B cell (primary cell): Measurements from ENCODE around the gene COG1. TPM values are rescaled to one million over a fixed set of nuclear protein-coding genes. Genes with fewer than 3 reads are reported as not detected.

Experiments used
- ATAC-seq: fragments of 200-7000 bp; cut with Tn5 transposase; one replicate; pipeline ENCODE4 v1.10.0; 2021; ENCODE audit warnings: low read depth, mild to moderate bottlenecking, moderate number of reproducible peaks, moderate library complexity
- CTCF ChIA-PET: fragments of 350-600 bp; sonication (Branson Sonifier 250); formaldehyde crosslinking; loops from one replicate; lab custom pipeline; 2021; ENCODE audit warnings: antibody characterized with exemption, inconsistent platforms; lab: Charles Lee
- POLR2A ChIA-PET: fragments of 350-600 bp; sonication (Branson Sonifier 250); formaldehyde crosslinking; loops from one replicate; lab custom pipeline; 2021; ENCODE audit warnings: antibody characterized with exemption; lab: Charles Lee
- DNase-seq: peaks from one replicate; pipeline ENCODE4 v3.0.0; 2013
- H2AFZ ChIP-seq: 2 replicates; pipeline ENCODE4 v1.6.1; 2012; ENCODE audit warnings: mild to moderate bottlenecking, low read depth, low read length; ENCODE audit not compliant: insufficient read depth, poor library complexity, severe bottlenecking
- H3K27ac ChIP-seq, 2 donors: 1 replicate in 1 of 2; 2 replicates in 1 of 2; pipeline ENCODE4 v1.5.1; 2012 to 2013; ENCODE audit warnings: low read length in 2 of 2, mild to moderate bottlenecking in 2 of 2, moderate library complexity in 1 of 2
- H3K27me3 ChIP-seq, 4 experiments: fragments of 200-600 bp in 1 of 4; sonication (generic) in 1 of 4; replicated peaks in 1 of 4; 1 replicate in 2 of 4; 2 replicates in 2 of 4; pipeline versions ENCODE4 v1.6.1 to v1.7.0; 2013 to 2016; ENCODE audit warnings: low read length in 3 of 4, mild to moderate bottlenecking in 2 of 4, mixed read lengths in 1 of 4, moderate library complexity in 1 of 4; ENCODE audit not compliant: insufficient read depth in 4 of 4, control insufficient read depth in 3 of 4; ENCODE audit errors: control extremely low read depth in 1 of 4
- H3K36me3 ChIP-seq, 2 experiments: replicated peaks in 1 of 2; 1 replicate in 1 of 2; 2 replicates in 1 of 2; pipeline versions ENCODE4 v1.6.1 to v1.7.1; 2013; ENCODE audit warnings: low read length in 1 of 2; ENCODE audit not compliant: insufficient read depth in 2 of 2, control insufficient read depth in 1 of 2; ENCODE audit errors: control extremely low read depth in 1 of 2, extremely low read depth in 1 of 2
- H3K4me1 ChIP-seq, 2 donors: fragments of 200-600 bp in 1 of 2; sonication (generic) in 1 of 2; 1 replicate in 1 of 2; 2 replicates in 1 of 2; pipeline versions ENCODE4 v1.5.1 to v1.6.1; 2013 to 2017; ENCODE audit warnings: low read length in 2 of 2; ENCODE audit not compliant: control insufficient read depth in 2 of 2, insufficient read depth in 2 of 2
- H3K4me2 ChIP-seq: replicated peaks from 2 replicates; pipeline ENCODE3; 2012; ENCODE audit warnings: mild to moderate bottlenecking, low read depth, low read length; ENCODE audit not compliant: poor library complexity, severe bottlenecking
- H3K4me3 ChIP-seq, 5 experiments: fragments of 200-600 bp in 1 of 5; sonication (generic) in 1 of 5; 1 replicate in 3 of 5; 2 replicates in 2 of 5; pipeline versions ENCODE4 v1.5.1 to v1.7.0; 2011 to 2016; ENCODE audit warnings: low read length in 4 of 5, mild to moderate bottlenecking in 4 of 5, low read depth in 2 of 5, control low read depth in 1 of 5, moderate library complexity in 1 of 5; ENCODE audit not compliant: insufficient read depth in 1 of 5; ENCODE audit errors: control extremely low read depth in 1 of 5, extremely low read depth in 1 of 5
- H3K79me2 ChIP-seq: fragments of 200-600 bp; sonication (generic); one replicate; pipeline ENCODE4 v1.6.0; 2016; ENCODE audit warnings: low read length; ENCODE audit not compliant: control insufficient read depth, insufficient read depth
- H3K9ac ChIP-seq: fragments of 200-600 bp; sonication (generic); 2 replicates; pipeline ENCODE4 v1.6.1; 2017; ENCODE audit warnings: mild to moderate bottlenecking, low read length, moderate library complexity
- H3K9me3 ChIP-seq, 3 donors: one replicate each; pipeline versions ENCODE4 v1.6.1 to v1.7.1; 2013; ENCODE audit warnings: low read length in 2 of 3; ENCODE audit not compliant: control insufficient read depth in 2 of 3, insufficient read depth in 1 of 3; ENCODE audit errors: control extremely low read depth in 1 of 3
- H4K20me1 ChIP-seq: 2 replicates; pipeline ENCODE4 v1.6.0; 2012; ENCODE audit warnings: mild to moderate bottlenecking, low read length; ENCODE audit not compliant: insufficient read depth, control insufficient read depth, poor library complexity, severe bottlenecking
- H3K27ac Mint-ChIP-seq: one replicate; pipeline ENCODE4 v1.8.0; 2021; ENCODE audit warnings: mixed read lengths
- H3K27me3 Mint-ChIP-seq: one replicate; pipeline ENCODE4 v1.8.0; 2021; ENCODE audit warnings: mixed read lengths
- H3K4me1 Mint-ChIP-seq: one replicate; pipeline ENCODE4 v1.8.0; 2021; ENCODE audit warnings: mixed read lengths
- H3K4me3 Mint-ChIP-seq: one replicate; pipeline ENCODE4 v1.8.0; 2021; ENCODE audit warnings: mixed read lengths
- H3K9me3 Mint-ChIP-seq: one replicate; pipeline ENCODE4 v1.8.0; 2022; ENCODE audit warnings: mixed read lengths; ENCODE audit not compliant: insufficient read depth
- EZH2 ChIP-seq: IDR thresholded peaks from 2 replicates; pipeline ENCODE4 v1.6.1; 2012; ENCODE audit warnings: borderline replicate concordance, low read depth, mild to moderate bottlenecking, moderate library complexity, low read length; ENCODE audit not compliant: insufficient read depth, poor library complexity, severe bottlenecking
- WGBS: methylation state at CpG from one replicate; pipeline ENCODE4 v1.1.5; 2013; ENCODE audit warnings: missing lambda C conversion rate; ENCODE audit not compliant: insufficient coverage; 5-methylcytosine and 5-hydroxymethylcytosine counted together
- intact Hi-C: fragments of 100-400 bp; cut with micrococcal nuclease; formaldehyde crosslinking; loops from one replicate; pipeline ENCODE4 v1.10.0; 2022
- polyA plus RNA-seq: library from polyadenylated mRNA; depleted of rRNA; stranded (reverse); fragments of >200 nt; gene quantifications from 2 replicates; pipeline ENCODE4 v1.2.3, GENCODE V29; 2012
- total RNA-seq, 2 donors: library from RNA; stranded (reverse); fragments of 120-200 nt in 1 of 2; gene quantifications; 1 replicate in 1 of 2; 2 replicates in 1 of 2; pipeline versions ENCODE4 v1.2.3 to v1.2.4, GENCODE V29; 2013 to 2022
- TF ChIP-seq, protein P1 (sequence below): fragments of 200-600 bp; IDR thresholded peaks from one replicate; pipeline ENCODE4 v1.8.0; 2022; ENCODE audit warnings: antibody characterized with exemption, mild to moderate bottlenecking

Gene COG1
- total and polyA plus RNA-seq, 2 donors (not counting 1 experiment from before 2014, with no cell fraction given), result 39.1 to 72.8 TPM

- Mint-ChIP-seq H3K27ac (no peak overlapping the region), H3K4me1 (peaks cover 33% of the 10 kb centered on the region), H3K27me3 (no peaks in the 10 kb centered on the region), H3K9me3 (no peaks in the 10 kb centered on the region), H3K4me3 (no peak overlapping the region)
- H3K27ac ChIP-seq, result no peak overlapping the region
- POLR2A ChIA-PET, result no interaction called here
- no peaks in the 10 kb centered on the region for H3K9me3 ChIP-seq
- WGBS, result 98% methylated on average over 4 of the region's 5 CpGs
- CTCF ChIA-PET, result no interaction called here
- ATAC-seq, result no peak
- intact Hi-C loops, result no loop called here
- H3K9ac ChIP-seq, result no peak overlapping the region
- H3K36me3 ChIP-seq, result peaks cover 6 to 9% of the 10 kb centered on the region in 2 experiments
- H3K4me3 ChIP-seq, result no peak overlapping the region
- no peaks in the 10 kb centered on the region for H3K27me3 ChIP-seq
- H3K79me2 ChIP-seq, result peaks cover 69% of the 10 kb centered on the region
- TF ChIP-seq, protein P1, sequence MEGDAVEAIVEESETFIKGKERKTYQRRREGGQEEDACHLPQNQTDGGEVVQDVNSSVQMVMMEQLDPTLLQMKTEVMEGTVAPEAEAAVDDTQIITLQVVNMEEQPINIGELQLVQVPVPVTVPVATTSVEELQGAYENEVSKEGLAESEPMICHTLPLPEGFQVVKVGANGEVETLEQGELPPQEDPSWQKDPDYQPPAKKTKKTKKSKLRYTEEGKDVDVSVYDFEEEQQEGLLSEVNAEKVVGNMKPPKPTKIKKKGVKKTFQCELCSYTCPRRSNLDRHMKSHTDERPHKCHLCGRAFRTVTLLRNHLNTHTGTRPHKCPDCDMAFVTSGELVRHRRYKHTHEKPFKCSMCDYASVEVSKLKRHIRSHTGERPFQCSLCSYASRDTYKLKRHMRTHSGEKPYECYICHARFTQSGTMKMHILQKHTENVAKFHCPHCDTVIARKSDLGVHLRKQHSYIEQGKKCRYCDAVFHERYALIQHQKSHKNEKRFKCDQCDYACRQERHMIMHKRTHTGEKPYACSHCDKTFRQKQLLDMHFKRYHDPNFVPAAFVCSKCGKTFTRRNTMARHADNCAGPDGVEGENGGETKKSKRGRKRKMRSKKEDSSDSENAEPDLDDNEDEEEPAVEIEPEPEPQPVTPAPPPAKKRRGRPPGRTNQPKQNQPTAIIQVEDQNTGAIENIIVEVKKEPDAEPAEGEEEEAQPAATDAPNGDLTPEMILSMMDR, result no peak
- no peak for TF ChIP-seq EZH2
- H4K20me1 ChIP-seq, result peaks cover 5% of the 10 kb centered on the region
- no peak overlapping the region for H3K4me2 ChIP-seq
- H2AFZ ChIP-seq, result no peak overlapping the region
- no peak for DNase-seq
- H3K4me1 ChIP-seq, result peaks cover 0 to 15% of the 10 kb centered on the region in 2 donors
Measured at GRCh38 chr17:73224663-73225305, 31.9 kb downstream of the COG1 start.

- intact Hi-C loops, result no loop called here
Measured at GRCh38 chr17:73226556-73227172, 33.8 kb downstream of the COG1 start.

More at GRCh38 chr17:73226556-73227172, 33.8 kb downstream of the COG1 start:
- ATAC-seq (no peak), DNase-seq (no peak)
- Histone ChIP-seq H2AFZ (no peak overlapping the region), H3K4me1 (peaks cover 9 to 23% of the 10 kb centered on the region in 2 donors), H4K20me1 (peaks cover 5% of the 10 kb centered on the region), H3K79me2 (peaks cover 76% of the 10 kb centered on the region), H3K36me3 (peaks cover 6 to 7% of the 10 kb centered on the region in 2 experiments), H3K4me2 (no peak overlapping the region), H3K27me3 (no peaks in the 10 kb centered on the region), H3K9ac (no peak overlapping the region), H3K27ac (no peak overlapping the region), H3K9me3 (no peaks in the 10 kb centered on the region), H3K4me3 (no peak overlapping the region)
- no peak overlapping the region for H3K27ac Mint-ChIP-seq
- H3K4me3 Mint-ChIP-seq, result no peak overlapping the region
- WGBS, result 100% methylated on average over 1 of the region's 3 CpGs
- H3K4me1 Mint-ChIP-seq, result peaks cover 46% of the 10 kb centered on the region
- POLR2A ChIA-PET, result no interaction called here
- no peaks in the 10 kb centered on the region for H3K27me3 Mint-ChIP-seq
- no peaks in the 10 kb centered on the region for H3K9me3 Mint-ChIP-seq
- CTCF ChIA-PET, result interaction anchor here (1.0 to 1.8 kb wide), 2 partner anchors 9 to 142 kb away, joined by 3 to 4 read pairs; no protein-coding TSS in a partner anchor
- TF ChIP-seq, protein P1, result no peak
- no peak for TF ChIP-seq EZH2
